ENCODE results near the gene CEP170B.
"Not testable (repeated sequence)": the region's sequence is repeated elsewhere in the genome, so short reads cannot be mapped to it uniquely, and the experiment has no call there.

The CEP170B gene

DNA sequence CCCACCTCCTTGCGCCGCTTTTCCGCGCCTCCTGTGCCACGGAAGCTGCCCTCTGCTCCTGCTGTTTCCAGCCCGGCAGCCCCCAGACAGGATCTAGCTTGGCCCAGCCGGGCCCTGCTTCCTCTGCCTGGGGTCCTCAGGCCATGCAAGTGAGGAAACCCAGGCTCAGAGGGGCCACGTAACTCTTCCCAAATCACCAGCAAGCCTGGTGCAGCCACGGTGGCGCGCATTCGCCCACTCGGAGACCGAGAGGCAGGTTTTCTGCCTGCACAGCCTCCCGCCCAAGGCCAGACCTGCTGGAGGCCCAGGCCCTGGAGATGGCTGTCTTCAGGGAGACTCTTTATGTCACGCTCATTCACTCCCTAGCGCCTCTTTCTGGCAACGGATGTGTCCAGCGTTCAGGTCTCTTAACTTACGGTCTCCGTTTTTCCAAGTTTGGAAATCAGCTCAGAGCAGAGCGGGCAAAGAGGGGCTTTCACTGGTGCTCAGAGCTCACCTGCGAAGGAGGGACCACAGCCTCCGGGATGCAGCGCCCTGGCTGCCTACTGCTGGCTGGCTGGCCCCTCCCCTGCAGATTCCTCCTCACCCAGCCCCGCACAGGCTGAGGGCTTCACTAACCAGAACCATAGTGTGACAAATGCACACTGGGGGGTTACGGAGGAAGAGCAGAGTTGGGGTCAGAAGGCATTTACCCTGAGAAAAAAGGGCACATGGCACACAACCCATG is 20.6 kb upstream of the CEP170B start:
- DNase-seq (ENCODE audit: low read depth in 2 of 2) = no peak

DNA sequence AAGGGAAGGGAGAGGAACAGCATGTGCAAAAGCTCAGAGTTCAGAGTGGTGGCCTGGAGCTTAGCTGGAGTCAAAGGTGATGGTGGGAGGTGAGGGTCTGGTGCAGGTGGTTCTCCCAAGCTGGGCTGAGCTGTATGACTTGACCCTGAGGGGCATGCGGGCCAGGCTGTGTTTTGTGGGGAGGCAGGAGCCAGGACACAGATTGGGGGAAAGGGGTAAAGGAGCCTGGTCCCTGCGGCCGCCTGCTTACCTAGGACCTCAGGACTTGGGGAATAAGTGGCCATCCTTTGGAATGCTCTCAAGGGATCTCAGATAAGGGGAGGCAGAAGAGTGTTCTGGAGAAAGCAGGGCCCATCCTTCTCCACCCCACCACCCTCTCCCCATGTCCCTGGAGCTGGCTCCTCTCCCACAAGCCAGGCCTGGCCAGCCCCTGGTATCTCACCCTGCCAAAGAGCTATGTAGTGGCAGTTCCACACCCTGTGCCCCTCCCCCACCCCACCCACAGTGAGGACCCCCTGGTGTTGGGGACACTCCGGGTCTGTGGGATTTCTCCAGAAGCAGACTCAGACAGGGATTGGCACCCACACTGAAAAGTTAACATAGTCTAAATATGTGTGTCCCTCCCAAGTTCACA is 19.9 kb upstream of the CEP170B start:
- no peak for DNase-seq (ENCODE audit: low read depth in 2 of 2)

DNA sequence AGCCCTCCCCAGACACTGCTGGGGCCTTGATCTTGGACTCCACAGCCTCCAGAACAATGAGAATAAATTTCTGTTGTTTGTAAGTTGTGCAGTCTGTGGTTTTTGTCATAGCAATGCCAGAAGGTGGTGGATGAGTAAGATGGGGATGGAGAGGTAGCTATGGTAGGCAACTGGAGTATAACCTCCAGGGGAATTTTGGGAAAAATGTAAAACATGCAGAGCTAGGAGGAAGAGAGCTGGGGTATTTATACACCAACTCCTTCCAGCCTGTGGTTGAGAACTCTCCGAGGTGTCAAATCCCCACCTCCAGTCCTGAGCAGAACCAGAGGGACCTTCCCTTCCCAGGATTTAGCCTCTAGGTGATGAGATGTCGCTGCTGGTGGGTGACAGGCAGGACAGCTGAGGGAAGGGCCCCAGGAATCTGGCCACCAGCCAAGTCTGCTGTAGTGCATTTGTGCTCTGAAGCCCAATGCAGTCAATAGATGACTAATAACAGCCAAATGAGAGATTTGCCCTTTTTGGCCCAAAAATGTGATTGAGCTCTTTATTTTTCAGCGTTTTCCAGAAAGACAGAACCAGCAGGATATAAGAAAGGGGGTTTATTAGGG is 19.1 kb upstream of the CEP170B start:
- no peak for DNase-seq (ENCODE audit: low read depth in 2 of 2)

DNA sequence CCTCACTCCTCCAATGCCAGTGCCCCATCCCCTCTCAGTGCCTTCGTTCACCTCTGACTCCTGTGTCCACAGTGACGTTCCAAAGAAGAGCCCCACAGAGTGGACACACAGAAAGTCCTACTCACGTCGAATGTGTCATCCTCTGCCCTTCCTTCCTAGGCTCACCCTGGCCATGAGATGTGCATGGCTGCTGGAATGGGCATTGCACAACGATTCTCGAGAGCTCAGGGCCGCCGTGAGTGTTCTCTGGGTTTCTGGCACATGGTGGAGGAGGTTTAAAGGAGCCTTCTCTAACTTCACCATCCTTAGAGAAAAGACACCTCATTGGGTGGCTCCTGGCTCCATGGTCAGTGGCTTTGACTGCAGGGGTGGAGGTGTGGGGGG is 12.8 kb upstream of the CEP170B start:
- DNase-seq (ENCODE audit: low read depth in 2 of 2) = no peak

DNA sequence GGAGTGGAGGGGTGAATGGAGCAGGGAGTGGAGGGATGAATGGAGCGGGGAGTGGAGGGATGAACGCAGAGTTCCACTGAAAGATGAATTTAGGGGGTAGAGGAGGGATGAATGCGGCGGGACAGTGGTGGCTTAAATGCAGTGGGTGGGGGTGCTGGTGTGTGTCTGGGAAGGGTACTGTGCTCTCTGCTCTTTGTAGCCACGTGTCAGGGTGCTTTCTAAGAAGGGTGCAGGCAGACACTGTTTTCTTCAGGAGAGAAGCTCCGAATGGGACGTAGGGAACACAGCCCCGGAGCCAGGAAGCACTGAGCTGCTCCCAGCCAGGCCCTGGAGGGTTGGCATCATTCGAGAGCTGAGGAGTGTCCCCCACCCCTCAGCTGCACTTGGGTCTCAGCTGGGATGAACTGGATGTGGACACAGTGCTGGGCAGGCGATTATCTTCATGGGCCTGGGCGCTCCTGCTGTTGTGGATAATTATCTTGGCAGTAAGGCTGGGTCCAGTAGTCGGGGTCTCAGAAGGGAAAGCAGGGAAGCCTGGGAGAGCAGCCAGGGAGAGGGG is 9.5 kb upstream of the CEP170B start:
- DNase-seq (ENCODE audit: low read depth in 2 of 2) = no peak

GRCh38 chr14:104856157-104856868 is 8.8 kb upstream of the CEP170B start:
- no peak for DNase-seq (ENCODE audit: low read depth in 2 of 2)

GRCh38 chr14:104856869-104857860 is 7.9 kb upstream of the CEP170B start:
- no peak for DNase-seq (ENCODE audit: low read depth in 2 of 2)

DNA sequence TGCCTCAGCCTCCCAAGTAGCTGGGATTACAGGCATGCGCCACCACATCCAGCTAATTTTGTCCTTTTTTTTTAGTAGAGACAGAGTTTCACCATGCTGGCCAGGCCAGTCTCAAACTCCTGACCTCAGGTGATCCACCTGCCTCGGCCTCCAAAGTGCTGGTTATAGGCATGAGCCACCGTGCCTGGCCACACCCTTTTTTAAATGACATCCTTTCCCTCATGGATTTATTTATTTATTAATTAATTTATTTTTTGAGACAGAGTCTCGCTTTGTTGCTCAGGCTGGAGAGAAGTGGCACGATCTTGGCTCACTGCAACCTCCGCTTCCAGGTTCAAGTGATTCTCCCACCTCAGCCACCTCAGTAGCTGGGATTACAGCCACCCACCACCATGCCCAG is 7.1 kb upstream of the CEP170B start:
- not testable (repeated sequence) for DNase-seq (ENCODE audit: low read depth in 2 of 2)

GRCh38 chr14:104858811-104859426 is 6.1 kb upstream of the CEP170B start:
- no peak for DNase-seq (ENCODE audit: low read depth in 2 of 2)

- DNase-seq (ENCODE audit: low read depth in 2 of 2) = no peak
These were observed 5.2 kb upstream of the CEP170B start for GRCh38 chr14:104859900-104860299.

- DNase-seq (ENCODE audit: low read depth in 2 of 2) = no peak
These were observed 4.7 kb upstream of the CEP170B start for GRCh38 chr14:104860414-104860813.

DNA sequence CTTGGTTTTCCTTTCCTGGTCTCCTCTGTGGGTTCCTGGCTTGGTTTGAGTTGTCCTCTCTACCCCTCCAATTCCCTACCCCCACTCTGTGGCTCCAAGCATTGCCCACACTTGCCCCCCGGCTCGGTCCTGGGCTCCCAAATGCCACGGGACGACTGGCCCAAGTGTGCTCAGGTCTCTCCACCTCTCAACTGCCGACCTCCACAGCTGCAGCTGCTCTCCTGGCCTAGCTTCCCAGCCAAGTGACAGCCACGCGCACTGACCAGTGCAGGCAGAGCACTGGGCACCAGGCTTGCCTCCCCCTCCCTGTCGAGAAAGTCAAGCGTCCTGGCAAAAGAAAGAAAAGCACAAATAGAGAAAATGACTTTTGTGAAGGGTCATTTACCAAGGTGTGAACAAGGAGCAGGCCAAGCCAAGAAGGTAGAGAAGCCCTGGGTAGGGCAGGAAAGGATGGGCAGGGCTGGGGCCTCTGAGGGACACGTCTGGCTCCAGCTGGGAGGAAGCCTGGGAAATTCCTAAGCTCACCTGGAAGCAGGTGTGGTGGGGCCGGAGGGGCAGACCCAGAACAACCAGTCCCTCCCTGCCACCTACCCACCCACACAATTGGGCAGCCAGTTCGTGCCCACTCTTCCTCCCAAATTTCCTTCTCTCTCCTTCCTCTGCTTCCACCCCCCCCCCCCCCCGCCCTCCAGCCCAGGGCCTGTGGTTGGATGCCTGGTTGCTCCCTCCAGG is 1.8 kb upstream of the CEP170B start:
- no peak for DNase-seq (ENCODE audit: low read depth in 2 of 2)

DNA sequence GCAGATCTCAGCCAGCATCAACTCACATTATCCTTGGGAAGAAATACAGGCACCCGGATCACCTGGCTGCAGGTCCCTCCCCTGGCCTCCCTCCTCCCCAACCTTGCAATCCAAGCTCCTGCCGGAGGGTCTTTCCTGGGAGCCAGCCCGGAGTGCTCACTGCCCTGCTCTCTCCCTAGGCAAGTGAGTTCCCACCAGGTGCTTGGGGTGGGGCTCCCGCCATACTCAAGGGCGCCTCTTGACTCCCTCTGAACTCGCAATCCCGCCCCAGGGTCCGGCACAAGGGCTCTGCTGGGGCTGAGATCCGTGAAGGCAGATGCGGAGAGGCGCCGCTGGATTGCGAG is 1.2 kb upstream of the CEP170B start:
- DNase-seq (ENCODE audit: low read depth in 2 of 2) = no peak

GRCh38 chr14:104864267-104865080 is 594 bp upstream of the CEP170B start:
- DNase-seq (ENCODE audit: low read depth in 2 of 2) = no peak

DNA sequence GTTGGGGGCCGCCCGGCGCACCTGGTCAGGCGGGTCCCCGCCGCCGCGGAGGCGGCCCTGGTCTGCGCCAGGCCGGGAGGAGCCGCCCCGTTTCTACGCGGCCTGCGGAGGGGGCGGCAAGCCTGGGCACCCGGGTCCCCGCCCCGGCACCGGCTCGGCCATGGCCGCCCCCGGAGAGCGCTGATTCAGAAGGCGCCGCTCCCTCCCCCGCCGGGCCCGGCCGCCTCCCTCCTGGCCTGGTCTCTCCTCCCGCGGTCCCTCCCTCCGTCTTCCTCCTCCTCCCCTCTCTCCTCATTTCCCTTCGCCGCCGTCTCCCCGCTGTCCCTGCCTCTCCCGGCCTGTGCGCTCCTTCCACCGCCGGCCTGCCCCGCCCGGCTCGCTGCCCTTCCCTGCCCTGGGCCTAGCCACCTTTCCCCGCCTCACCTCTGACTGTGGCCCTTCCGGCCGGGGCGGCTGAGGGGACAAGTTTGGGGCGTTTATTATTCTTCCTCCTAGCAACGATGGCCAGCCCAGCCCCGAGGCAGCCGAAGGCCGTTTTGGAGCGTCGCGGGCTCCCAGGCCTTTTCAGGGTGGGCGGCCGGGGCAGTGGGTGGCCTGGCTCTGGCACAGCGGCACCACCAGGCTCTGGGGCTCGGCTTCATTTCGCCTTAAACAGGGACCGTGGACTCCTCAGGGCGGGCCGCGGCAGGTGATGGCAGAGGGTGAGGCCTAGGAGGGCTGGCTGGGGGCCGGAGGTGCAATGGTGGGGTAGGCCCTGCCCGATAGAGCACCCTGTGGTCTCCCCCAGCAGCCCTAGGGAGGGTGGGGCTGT is 768 bp downstream of the CEP170B start:
- DNase-seq (ENCODE audit: low read depth in 2 of 2) = peak; percentile 7 to 54

DNA sequence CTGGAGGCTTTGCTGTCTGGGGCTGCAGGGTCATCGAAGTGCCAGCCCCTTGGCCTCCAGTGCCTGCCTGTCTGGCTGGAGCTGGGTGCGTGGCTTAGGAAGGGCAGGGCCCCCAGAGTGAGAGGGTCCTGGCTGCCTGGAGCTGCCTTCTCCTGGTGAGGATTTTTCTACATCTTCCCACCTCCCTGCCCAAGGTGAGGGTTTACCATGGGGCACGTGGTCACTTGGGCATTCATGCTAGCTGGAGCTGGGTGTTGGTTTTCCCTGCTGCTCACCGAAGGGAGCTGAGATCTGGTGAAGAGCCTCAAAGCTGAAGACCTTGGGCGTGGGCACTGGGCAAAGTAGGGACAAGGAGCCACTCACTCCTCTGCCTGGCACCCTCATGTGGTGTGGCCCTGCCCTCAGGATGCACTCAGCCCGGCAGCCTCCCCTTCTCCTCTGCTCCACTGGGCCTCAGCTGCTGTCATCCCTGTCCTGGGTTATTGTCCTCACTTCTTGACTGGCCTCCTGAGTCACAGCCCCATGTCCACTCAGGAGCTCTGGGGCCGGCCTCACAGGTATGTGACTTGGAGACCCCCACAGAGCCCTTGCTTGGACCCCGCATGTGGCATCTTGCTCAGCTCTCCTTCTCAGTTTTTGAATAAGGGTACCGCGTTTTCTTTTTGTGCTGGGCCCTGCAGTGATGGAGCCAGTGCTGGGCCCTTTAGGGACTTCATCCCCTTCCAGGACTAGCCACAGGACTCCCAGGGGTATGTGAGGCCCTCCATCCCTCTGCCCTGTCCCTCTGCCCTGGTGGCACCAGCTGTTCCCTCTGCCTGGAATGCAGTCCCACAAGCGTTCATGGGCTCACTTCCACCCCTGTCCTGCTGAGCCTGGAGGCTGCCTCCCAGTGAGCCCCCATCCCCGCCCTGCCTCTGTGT is 1.6 kb downstream of the CEP170B start:
- DNase-seq (ENCODE audit: low read depth in 2 of 2) = no peak

- no peak for DNase-seq (ENCODE audit: low read depth in 2 of 2)
These were observed 2.4 kb downstream of the CEP170B start for GRCh38 chr14:104867371-104868059.
